Measurements from ENCODE around the gene SDK1.

DNA sequence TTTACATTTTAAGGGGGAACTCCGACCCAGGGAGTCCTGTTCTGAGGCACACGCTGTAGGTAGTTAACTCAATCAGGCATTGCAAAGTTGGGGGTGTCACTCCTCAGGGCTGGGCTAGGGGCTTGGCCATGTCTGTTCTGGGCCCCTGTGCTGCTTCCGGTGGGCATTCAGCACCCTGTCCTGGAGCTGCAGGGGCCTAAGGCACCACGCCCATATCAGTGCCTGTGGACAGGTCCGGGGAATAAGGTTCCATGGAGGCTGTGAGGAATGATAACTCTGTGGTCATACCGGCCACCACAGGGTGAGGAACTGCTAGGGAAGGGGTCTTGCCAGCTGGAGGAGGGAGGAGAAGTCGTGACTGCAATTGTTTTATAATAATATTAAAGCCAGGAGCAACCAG lies 842.0 kb downstream of the SDK1 start:
- TF ChIP-seq IRF3 (IDR thresholded peaks at IDR 0.05): no peak
- TF ChIP-seq TBL1XR1 (IDR thresholded peaks at IDR 0.05; ENCODE audit: low read depth, low read length): no peak
- no peak for TF ChIP-seq CTCF (IDR thresholded peaks at IDR 0.05 in 2 of 3, conservative IDR thresholded peaks at IDR 0.05 in 1 of 3; ENCODE audit: control insufficient read depth in 2 of 3, extremely low read depth in 1 of 3, insufficient read depth in 1 of 3, low read depth in 3 of 3, low read length in 3 of 3)
- TF ChIP-seq TCF3 (IDR thresholded peaks at IDR 0.05; ENCODE audit: borderline replicate concordance, insufficient read depth, low read depth, low read length): no peak
- TF ChIP-seq POLR2A (IDR thresholded peaks at IDR 0.05; ENCODE audit: low read depth, low read length): no peak
- TF ChIP-seq GATAD2B (conservative IDR thresholded peaks at IDR 0.05; ENCODE audit: low read depth): no peak
- no peak for TF ChIP-seq GABPA (IDR thresholded peaks at IDR 0.05; ENCODE audit: low read depth)
- no peak for TF ChIP-seq EP300 (IDR thresholded peaks at IDR 0.05; ENCODE audit: borderline replicate concordance in 1 of 2, control insufficient read depth in 1 of 2, low read depth in 2 of 2, low read length in 2 of 2)
- no peak for TF ChIP-seq RBBP5 (conservative IDR thresholded peaks at IDR 0.05)
- no peak for TF ChIP-seq TAF1 (IDR thresholded peaks at IDR 0.05; ENCODE audit: borderline replicate concordance, low read depth, low read length)
- no peak for TF ChIP-seq CHD4 (IDR thresholded peaks at IDR 0.05)

Measured in GM12878 (cell line).